Fibroblast of pulmonary artery (primary cell): ENCODE results near the gene MAFG.

Experiments used
- DNase-seq: peaks from one replicate; pipeline ENCODE4 v3.0.0-alpha.2; 2010; ENCODE audit warnings: low read depth
- H3K4me3 ChIP-seq: replicated peaks from 2 replicates; pipeline ENCODE4 v1.5.1; 2011; ENCODE audit warnings: low read depth, mild to moderate bottlenecking, control low read depth, low read length, moderate library complexity
- TF ChIP-seq, protein P1 (sequence below): IDR thresholded peaks from 2 replicates; pipeline ENCODE4 v1.5.1; 2011; ENCODE audit warnings: mild to moderate bottlenecking, control low read depth, low read length, inconsistent platforms; ENCODE audit errors: missing control alignments

MAFG gene

DNA sequence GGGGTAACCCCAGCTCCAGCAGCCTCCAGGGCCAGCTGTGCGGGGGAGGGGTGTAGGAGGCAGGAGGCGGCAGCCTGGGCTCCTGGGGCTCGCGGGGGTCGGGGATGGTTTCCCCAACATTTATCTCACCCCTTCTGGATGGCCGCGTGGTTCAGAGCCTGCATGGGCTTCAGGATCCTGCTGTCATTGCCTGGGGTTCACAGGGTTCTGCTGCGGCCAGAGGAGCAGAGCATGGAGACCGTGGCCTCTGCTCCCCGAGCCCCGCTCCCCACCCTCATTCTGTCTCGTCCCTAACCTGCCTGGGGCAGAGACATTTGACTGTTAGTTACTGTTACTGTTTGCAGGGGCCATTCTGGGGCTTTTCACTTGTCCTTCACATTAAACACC, 14.6 kb upstream of the MAFG start:
- H3K4me3 ChIP-seq, result no peak overlapping the region

DNA sequence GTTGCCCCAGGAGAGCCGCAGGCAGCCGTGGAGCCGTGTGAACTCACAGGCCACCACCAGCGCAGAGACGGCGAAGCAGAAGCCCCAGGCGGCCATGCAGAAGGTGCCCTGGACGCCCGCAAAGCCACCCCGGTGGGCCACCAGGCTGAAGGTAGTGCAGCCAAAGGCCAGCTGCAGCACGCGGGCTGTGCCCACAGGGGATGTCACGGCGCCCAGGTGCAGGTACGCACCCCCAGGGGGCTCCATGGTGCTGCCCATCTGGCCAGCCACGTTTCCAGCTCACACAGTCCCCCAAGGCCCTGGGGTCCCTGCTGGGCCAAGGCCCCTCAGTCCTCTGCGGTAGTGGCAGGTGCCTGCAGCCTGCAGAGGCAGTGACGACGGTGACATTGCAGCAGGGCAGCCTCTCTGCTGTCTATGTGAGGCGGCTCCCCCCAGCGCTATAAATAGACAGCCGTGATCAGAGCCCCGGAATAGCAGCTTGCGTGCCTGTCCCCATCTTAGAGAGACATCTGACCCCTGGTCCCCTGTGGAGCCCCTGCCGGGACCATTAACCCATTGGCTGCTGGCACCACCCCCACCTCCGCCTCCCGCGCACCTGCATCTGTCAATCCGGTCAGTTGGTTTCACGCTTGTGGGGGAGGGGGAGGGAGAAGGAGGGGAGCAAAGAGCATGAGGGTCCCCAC, 14.1 kb upstream of the MAFG start:
- H3K4me3 ChIP-seq, result no peak overlapping the region
- TF ChIP-seq, protein P1, sequence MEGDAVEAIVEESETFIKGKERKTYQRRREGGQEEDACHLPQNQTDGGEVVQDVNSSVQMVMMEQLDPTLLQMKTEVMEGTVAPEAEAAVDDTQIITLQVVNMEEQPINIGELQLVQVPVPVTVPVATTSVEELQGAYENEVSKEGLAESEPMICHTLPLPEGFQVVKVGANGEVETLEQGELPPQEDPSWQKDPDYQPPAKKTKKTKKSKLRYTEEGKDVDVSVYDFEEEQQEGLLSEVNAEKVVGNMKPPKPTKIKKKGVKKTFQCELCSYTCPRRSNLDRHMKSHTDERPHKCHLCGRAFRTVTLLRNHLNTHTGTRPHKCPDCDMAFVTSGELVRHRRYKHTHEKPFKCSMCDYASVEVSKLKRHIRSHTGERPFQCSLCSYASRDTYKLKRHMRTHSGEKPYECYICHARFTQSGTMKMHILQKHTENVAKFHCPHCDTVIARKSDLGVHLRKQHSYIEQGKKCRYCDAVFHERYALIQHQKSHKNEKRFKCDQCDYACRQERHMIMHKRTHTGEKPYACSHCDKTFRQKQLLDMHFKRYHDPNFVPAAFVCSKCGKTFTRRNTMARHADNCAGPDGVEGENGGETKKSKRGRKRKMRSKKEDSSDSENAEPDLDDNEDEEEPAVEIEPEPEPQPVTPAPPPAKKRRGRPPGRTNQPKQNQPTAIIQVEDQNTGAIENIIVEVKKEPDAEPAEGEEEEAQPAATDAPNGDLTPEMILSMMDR, result no peak
- DNase-seq, result no peak

More for the DNA sequence above, 14.6 kb upstream of the MAFG start:
- DNase-seq, result no peak
- TF ChIP-seq, protein P1, result no peak

DNA sequence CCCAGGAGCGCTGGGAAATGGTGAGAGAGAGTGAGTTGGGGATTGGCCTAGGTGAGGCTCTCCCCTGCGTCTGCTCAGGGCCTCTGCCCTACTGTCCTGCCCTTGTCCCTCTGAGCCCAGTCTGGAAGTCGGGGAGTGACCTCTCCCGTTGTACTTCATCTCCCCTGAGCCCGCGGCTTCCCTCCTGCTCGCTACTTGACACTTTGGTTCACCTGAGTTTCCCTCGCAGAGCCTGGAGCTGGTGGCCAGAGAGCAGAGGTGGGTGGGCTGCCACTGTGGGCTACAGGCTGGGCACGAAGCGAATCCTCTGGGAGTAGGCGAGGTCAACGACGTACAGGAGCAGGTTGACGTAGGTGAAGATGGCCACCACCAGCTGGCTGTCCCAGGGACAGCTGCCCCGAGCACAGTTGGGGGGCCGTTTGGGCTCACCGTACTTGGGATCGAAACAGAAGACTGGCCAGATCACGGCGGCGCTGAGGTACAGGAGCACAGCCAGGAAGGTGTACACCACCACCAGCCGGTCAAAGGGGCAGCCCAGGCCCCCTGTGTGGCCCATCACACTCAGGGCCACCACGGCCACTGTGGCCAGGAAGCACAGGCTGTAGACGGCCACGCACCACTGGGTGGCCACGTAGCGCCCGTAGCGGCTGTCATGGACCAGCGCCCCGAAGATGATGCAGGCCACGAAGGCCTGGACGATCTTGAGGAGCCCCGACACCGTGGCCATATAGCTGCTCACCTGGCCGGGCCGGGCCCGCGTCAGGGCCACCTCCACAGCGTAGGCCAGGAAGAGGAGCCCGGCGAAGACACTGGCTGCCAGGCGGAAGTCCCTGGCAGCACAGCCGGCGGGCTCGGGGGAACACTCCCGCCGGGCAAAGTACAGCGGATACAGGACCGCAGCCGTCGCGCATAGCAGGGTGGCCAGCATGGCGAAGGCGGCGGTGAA, 13.3 kb upstream of the MAFG start:
- H3K4me3 ChIP-seq, result no peak overlapping the region
- DNase-seq, result no peak
- TF ChIP-seq, protein P1, result no peak

DNA sequence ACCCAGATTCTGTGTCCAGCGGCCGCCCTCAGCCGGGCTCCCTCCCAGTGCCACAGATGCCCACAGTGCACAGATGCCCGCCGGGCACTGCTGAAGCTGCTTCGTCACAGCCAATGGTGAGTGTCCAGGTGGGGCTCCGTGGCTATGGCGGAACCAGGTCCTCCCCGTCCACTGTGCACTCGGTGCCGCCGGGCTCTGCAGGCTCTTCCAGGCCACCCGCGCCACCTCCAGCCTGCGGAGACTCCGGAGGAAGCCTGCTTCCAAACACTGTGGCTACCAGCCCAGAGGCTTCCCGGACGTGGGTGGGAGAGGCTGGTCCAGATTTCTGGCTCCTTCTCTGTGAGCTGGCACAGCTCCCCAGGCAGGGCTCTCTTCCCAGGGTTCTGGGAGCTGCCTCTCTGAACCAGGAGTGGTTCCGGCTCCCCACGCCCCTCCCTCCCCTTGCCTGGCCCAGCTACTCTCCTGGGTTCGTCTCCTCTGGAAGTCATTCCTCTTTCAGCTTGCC, 12.4 kb upstream of the MAFG start:
- no peak for DNase-seq
- no peak overlapping the region for H3K4me3 ChIP-seq
- TF ChIP-seq, protein P1, result no peak

DNA sequence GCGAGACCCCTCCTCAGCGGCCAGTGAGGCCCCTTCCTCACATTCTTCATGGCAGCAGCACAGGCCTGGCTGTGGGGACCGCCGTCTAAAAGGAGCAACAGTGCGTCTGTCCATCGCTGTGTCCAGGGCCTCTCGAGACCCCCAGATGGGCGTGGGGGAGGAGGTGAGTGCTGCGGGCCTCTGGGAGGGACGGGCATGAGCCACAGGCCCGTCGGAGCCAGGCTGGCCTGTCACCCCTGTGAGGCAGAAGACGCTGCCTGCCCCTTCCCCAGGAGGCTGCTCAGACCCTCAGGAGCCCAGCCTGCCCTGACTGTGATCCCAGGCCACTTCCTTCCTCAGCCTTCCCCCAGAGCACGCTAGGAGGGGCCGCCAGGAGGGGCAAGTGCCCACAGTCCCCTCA, 11.7 kb upstream of the MAFG start:
- DNase-seq, result no peak
- TF ChIP-seq, protein P1, result no peak
- H3K4me3 ChIP-seq, result no peak overlapping the region

DNA sequence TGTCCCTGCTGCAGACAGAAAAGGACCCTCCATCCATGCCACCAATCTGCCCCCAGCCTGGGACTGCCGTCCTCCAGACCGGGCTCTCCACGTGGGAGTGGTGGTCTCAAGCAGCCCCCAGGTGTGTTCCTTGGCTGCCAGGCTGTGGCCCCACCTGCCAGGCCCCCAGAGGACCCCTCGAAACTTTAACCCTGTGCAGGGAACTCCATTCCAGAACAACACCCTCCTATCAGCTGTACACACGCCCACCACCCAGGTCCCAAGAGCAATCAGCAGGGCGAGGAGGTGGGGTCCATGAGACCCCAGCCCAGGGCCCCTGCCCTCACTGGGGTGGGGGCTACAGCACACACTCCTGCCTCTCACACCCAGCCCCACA, 8.2 kb upstream of the MAFG start:
- H3K4me3 ChIP-seq, result peak overlapping the region; percentile 28
- DNase-seq, result no peak
- TF ChIP-seq, protein P1, result no peak
